GM12801 (cell line): ENCODE measurements around the gene NCSTN.
A peak's percentile ranks its signal among the peaks of the same experiment; 100 is the strongest.

Experiments used
- TF ChIP-seq, protein P1 (sequence below): IDR thresholded peaks from one replicate; pipeline ENCODE4 v1.5.1; 2011; ENCODE audit warnings: control low read depth; ENCODE audit not compliant: insufficient read length; ENCODE audit errors: extremely low read depth

Gene NCSTN

DNA sequence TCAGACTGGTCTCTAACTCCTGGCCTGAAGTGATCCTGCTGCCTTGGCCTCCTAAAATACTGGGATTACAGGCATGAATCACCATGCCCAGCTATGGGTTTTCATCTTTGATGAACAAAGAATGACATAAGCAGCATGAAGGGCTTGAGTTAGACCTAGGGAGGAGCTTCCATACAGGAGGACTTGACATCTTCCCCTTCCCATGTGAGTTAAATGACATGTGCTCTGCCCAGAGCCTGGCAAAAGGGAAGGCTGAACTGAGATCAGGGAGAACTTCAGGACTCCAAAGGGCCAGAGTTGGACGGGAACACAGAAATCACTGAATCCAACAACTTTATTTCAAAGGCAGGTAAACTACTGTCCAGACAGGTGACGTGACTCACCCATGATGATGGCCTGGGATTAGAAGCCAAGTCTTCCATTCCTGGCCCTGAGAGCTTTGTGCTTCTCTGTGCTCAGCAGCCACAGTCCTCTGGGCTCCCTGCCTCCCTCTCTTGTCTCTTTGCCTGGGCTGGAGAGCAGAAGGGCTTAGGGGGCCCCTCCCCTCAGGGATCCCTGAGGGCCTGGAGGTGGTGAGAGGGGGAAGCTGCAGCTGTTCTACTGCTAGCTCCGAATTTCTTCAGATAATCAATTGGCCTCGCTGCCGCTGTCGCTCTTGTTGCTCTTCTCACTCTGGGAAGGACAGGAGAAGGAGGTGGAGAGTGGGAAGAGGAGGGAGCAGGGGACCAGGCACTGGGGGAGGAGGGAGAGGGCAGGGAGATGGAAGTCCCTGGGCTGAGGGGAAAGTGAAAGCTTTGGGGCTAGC, 31.3 kb downstream of the NCSTN start:
- TF ChIP-seq, protein P1, sequence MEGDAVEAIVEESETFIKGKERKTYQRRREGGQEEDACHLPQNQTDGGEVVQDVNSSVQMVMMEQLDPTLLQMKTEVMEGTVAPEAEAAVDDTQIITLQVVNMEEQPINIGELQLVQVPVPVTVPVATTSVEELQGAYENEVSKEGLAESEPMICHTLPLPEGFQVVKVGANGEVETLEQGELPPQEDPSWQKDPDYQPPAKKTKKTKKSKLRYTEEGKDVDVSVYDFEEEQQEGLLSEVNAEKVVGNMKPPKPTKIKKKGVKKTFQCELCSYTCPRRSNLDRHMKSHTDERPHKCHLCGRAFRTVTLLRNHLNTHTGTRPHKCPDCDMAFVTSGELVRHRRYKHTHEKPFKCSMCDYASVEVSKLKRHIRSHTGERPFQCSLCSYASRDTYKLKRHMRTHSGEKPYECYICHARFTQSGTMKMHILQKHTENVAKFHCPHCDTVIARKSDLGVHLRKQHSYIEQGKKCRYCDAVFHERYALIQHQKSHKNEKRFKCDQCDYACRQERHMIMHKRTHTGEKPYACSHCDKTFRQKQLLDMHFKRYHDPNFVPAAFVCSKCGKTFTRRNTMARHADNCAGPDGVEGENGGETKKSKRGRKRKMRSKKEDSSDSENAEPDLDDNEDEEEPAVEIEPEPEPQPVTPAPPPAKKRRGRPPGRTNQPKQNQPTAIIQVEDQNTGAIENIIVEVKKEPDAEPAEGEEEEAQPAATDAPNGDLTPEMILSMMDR = no peak

DNA sequence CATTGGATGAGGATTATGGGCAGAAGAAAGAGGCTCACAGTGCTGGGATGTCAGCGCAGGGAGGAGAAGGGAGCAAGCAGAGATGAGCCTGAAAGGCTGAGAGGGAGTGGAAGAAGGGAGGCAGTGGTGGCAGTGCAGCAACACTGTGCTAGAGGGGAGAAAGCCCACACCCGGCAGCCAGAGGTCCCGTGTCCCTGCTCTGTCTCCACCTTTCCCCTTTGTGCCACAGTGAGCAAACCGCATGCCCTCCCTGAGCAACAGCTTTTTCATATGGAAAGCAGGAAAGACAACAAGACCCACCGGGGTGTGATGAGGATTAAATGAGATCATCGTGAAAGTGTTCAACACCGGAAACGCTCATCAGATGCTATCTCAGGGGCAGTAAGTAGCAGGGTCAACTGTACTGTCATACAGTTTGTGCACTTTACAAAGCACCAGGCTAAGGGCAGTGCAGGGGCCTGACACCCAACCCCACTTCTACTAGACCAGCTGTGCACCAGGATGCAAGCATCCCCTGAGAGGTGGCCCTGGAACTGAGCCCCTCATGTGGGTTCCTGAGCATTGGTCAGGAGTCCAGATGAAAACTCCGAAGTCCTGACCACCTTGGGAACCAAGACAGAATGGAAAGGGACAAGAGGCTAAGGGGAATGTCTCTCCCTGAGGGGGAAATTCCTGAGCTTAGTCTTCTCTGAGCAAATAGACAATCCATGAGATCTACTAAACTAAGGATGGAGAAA, 32.8 kb downstream of the NCSTN start:
- TF ChIP-seq, protein P1 = no peak

DNA sequence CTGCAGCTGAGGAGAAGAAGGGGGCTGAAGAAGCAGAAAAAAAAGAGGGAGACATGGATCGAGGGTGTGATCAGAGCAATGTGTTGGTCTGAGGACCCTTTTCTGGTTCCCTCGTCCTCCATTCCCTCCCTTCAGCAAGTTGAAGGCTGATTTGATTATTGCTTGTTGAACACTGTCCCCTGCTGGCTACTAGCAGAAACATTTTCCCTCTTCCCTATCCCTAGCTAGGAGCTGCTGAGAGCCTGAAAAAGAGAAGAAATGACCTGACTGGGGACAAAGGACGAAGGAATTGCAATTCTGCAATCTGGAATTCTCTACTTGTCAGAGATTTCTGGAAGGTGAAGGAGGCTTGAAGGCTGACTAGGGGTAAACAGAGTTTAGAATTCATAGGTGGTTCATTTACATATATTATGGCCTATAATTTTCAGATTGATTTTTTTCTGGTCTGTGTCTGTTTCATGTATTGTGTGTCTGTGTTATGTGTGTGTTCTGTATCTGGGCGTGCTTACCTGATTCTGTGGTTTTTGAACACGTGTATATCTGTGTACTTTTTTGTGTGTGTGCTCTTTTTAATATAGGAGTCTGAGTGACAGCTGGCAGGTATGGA, 33.4 kb downstream of the NCSTN start:
- TF ChIP-seq, protein P1 = peak; percentile 85

DNA sequence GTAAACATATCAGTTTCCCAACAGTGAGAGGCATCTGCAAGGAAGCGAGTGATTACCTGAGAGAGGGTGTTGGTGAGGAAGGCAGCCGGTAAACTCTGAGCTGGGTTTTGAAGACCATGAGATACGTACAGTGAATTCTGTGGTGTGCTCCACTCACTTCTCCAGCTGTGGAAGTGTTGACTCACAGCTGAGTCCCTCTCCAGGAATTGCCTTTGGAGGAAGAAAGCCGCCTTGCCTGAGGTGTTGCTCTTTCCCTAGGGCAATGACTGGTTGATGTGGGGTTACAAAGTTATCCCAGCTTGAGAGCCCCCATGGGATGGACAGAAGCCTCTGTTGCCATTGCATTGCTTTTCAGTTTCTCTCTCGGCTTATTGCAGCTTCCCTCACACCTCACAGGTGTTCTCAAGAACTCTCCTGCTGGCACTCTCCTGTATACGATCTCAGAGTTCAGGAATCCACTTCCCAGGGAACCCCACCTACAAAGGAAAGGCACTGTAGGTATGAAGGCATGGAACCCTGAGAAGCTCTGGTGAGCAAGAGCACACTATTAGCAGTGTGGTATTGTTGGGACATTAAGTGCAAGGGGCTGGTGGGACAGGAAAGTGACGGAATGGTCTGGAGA, 34.5 kb downstream of the NCSTN start:
- TF ChIP-seq, protein P1 = no peak

DNA sequence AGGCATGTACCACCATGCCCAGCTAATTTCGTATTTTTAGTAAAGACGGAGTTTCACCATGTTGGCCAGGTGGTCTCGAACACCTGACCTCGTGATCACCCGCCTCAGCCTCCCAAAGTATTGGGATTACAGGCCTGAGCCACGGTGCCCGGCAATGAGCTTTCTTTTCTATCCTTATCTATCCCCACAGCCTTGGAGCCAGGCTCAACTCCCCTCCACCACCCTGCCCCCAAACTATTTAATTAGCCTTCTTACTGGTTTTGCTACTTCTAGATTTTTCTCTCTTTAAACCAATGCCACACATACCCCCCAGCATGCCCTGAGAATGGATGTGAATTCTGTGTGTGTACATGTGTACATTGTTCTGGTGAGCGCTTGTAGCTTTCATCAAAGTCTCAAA, 51.5 kb downstream of the NCSTN start:
- TF ChIP-seq, protein P1 = no peak

DNA sequence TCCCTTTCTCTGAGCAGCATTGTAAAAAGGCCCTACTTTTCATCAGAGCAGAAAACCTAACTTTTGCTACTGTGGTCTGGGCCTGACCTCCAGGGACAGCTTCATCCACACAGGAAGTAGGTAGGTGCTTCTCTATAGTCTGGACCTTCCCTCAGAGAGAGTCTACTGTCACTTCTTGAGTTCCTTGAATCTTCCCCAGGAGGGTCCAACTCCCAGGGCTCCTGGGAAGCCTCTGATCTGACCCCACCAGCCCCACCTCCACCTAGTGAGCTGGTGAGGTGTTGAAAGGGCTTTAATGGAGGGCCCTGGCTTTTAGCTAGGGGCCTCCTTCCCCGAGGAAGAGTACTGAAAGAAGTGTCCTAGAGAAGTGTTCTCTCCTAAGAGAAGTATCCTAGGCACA, 54.5 kb downstream of the NCSTN start:
- TF ChIP-seq, protein P1 = no peak

DNA sequence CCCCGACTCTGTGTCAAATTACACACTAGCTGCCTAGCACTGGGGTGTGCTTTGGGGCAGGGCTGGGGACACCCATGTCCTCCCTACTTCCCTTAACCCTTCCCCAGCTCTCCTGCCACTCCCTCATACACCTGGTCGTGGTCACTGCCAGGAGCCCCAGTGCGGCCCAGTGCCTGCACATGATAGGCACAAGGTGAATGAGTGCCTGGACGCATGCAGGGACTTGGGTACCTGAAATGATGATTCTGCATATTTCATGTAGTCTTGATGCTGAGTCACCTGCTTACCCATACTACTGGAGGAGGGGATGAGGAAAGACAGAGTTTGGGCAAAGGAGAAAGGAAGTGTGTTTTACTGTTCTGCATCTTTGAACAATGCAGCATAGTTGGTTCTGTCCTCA, 55.6 kb downstream of the NCSTN start:
- TF ChIP-seq, protein P1 = no peak
